Measurements from ENCODE around the gene GRK6.

The GRK6 gene

DNA sequence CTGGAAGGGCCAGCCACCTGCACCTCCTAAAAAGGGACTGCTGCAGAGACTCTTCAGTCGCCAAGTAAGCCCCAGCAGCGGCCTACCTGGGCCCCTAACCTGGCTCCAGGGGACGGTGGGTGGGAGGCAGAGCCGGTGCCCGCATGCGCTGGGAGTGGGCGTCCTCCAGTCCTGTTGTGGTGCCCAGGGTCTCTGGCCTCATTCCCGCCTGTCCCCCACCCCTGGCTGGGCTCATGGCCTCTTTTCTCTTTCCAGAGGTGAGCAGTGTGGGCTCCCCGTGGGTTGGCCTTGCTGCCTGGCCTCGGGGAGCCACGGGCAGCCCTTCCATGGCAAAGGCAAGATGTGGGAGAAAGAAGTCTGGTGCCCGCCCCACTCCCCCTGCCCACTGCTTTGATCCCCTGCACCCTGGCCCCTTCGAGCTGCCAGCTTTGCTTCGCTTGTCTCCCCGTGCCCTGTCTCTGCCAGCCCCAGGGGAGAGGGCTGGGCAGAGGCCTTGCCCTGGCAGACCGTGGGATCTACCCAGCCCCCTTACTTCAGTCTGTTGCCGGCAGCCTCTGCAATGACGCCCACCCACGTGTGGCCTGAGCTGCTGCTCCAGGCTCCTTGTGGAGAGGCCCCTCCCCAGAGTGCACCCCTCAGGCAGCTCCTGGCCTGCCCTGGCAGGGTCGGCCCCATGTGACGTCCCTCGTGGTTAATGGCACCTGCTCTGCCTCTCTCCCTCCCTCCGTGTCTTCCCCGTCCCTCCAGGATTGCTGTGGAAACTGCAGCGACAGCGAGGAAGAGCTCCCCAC is 14.7 kb downstream of the GRK6 start:
- DNase-seq, result no peak

DNA sequence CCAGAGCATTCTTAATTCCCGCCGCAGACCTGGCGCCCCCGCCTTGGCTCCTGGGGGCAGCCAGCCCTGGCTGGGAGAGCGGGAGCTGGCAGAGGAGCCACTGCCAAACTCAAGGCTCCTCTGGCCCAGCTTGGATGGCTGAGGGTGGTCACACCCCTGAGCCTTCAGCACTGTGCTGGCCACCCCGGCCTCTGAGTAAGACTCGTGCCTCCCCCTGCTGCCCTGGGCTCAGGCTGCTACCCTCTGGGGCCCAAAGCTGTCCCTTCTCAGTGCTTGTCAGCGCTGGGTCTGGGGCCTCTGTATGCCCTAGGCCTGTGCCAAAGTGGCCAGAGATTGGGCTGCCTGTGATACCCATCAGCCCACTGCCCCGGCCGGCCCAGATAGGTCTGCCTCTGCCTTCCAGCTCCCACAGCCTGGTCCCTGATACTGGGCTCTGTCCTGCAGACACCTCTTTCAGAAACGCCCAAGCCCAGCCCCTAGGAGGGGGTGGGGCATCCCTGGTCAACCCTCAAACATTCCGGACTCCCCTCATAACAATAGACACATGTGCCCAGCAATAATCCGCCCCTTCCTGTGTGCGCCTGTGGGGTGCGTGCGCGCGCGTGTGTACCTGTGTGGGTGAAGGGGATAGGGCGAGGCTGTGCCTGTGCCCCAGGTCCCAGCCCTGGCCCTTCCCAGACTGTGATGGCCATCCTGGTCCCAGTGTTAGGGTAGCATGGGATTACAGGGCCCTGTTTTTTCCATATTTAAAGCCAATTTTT is 15.8 kb downstream of the GRK6 start:
- DNase-seq, result no peak

DNA sequence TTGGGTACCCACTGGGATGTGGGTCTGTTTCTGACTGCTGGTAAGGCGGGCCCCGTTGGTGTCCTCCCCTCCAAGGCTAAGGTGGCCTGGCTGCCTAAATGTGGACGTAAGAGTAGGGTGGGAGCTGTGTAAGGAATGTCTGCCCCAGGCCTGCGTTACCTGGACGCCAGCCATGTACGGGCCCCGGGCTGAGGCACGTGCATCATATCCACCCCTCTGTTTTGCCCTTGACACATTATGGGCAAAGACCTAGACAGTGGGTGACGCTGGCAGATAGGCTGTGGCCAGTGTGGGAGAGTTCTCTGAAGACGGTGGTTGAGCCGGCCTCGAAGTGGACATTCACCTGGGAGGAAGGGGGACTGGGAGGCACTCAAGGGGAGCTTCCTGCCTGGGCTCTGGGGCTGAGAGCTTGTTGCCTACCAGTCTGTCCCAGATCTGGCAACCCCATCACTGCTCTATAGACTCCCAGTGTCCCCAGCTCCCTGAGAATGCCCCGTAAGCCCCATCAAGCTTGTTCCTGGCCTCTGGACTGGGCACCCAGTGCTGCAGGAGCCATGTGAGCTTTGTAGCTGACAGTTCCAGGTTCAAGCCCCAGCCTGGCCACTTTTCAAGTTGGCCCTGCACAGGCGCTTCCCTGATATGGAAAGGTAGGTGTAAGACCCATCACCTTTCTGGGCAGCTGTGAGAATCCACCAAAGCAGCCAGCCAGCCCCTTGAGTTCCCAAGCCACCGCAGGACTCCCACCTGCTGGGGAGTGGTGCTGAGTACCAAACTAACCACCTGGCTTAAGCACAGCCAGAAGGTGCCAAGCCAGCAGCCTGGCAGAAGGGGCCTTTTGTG is 16.9 kb downstream of the GRK6 start:
- DNase-seq, result no peak

DNA sequence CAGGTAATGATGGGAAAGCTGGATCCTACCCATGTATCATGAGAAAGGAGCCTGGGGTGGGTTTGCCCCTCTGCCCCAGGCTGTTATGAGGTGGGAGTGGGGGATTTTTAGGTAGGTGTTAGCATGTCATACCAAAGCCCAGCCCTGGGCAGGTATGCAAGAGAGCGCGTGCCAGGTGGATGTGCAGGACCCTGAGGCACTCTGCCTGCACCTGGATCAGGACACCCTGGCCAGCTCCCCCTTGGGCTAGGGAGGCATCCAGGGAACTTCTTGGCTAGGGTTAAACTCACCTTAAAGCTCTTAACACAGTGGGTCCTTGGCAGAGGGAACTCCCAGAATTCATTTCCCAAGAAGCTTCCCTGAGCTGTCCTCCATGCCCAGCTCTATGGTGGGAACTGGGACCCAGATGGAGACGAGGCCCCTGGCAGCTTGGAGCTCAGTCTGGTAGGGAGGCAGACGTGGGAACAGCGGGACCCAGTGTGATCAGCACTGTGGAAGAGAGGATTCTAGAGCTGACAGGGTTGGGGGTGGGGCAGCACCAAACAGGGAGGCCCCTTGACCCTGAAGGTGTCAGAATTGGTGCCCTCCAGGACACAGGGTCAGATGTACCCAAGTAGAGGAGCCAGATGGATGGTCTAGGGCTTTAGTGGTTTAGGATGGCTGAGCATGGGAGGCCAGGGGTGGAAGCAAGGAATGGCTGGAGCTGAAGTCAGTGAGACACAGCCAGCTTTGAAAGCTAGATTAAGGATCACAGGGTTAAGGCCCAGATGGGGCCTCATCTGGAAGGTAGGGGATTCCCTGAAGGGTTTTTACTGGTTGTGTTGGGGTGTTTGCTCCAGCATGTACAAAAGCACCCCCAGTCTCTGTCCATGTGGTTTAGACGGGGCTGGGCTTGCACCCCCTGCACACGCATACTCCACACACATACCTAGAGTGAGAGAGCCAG is 17.9 kb downstream of the GRK6 start:
- no peak for DNase-seq

DNA sequence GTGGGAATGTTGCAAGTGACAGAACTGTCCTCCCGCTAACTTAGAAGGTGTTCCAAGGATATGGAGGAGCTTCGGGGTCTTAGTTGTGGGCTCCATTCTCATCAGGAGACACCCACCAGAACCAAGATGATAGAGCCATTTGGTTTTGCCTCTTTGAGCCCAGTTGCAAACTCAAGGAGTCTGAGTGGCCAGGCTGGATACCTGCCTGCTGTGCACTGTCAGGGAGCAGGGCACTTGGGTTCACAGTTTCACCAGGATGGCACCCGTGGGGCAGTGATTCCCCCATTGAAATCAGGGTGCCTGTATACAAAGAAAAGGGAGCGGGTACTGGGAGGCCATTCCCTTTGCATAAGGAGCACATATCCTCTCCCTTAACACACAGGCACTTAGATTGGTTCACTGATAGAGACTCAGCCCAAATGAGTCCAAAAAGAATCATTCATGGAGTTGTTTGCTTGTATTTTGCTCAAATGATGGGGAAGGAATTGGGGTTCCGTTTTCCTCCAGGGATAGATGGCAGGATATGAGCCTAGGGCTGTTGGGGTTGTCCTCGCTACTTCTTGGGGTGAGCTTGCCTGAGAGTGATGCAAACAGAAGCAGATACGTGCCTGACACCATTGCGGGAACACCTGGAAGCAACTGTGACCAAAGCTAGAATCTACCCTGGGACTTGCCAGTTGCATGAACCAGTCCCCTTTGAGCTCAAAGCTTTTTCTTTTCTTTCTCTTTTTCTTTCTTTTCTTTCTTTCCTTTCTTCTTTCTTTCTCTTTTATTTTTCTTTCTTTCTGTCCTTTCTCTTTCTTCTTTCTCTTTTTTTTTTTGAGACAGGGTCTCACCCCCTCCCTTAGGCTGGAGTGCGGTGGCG is 18.8 kb downstream of the GRK6 start:
- DNase-seq, result no peak

DNA sequence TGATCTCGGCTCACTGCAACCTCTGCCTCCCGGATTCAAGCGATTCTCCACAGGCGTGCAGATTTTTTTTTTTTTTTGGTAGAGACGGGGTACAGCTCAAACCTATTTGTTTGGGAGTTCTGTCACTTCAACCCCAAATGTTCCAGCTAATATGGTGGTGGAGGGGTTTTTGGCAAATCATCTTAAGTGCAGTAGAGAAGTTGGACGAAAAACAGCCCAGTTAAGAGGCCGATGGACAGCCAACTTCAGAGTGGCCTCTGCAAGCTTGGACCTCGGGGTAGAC is 19.4 kb downstream of the GRK6 start:
- DNase-seq, result no peak

DNA sequence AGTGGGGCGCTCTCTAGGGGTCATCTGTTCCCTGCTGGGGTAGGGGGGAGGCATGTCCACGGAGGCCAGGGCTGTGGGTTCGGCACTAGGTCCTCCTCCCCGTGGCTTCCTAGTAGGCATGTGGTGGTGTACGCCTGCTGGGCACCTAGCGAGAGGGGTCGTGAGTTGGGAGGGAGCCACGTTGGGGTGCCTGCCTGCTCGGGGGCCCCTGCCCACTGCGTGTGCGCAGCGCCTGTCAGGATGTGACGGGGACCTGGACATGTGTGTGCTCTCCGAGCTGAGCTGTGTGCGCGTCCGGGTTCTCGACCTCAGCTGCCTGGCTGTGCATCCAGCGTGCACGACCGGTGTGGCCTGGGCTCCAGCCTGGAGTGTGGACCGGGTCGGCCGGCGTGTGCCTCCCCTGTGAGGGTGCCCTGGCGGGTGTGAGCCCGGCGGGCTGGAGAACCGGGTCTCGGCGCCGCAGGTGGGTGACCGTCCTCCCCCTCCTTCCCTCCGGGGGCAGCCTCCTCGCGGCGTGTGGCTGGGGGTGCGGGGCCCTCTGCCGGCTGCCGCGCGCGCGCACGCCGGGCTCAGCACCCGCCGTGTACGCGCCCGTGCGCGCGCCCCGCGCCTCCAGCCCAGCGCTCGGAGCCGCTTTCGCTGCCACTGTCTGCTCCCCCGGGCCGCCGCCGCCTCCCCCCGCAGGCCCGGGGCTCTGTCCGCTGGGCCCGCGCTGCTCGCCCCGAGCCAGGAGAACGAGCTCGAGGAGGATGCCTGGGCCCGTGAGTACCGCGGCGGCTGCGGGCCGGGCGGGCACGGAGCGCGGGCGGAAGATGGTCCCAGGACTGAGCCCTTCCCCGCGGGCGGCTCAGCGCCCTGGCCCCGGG is 20.0 kb downstream of the GRK6 start, which contains the start of gene PRR7:
TSS of gene PRR7 (plus strand) at position 615 of the 866 bp plus-strand sequence. CDS start 8,254 bp downstream, outside the sequence.
- DNase-seq, result peak; percentile 67

DNA sequence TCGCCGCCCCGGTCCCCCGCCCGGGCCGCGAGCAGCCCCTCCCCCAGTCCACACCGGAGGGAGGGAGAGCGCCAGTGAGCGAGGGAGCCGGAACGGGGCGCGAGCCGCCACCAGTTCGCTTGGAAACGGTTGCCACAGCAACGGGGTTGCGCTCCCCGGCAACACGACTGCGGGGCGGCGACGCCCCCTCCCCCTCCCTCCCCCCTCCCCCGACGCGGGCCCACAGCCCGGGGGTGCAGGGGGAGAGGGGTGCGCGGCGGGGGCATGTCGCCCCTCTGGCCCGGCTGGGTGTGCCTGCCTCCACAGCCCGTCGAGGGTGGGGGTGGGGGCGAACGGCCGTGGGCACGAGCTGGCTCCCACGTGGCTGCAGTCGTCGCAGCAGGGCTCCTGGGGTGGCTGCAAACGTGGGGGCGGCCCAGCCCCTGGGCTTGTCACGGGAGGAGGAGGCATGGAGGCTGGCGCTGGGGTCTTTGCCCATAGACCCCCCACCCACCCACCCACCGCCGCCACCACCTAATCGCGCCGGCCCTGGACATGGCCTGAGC is 20.7 kb downstream of the GRK6 start:
- peak; percentile 56 for DNase-seq

DNA sequence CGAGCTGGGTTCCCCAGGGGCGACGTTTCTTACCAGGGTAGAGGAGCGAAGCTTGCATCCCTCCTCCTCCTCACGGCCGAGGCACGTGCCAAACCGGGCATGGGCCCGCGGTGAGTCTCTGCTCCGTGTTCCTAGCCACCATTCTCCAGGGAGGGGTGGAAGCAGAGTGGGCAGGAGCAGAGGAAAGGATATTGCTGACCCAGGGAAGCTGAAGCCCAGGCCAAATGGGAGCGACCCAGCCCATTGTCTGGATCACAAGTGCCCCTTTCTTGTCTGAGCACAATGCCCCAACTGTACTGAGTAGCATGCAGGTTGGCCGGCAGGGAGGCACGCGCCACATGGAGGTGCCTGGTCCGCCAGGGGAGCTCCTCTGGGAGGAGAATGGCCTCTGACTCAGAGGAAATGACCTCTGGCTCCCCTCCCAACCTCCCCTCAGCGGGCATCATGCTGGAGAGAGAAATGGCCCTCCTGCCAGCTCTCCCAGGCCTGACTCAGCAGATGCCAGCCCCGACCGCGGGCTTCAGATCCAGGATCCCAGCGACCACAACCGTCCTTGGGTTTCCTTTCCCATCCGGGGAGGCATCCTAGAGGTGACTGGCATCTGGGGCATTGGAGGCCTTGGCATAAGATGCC is 21.3 kb downstream of the GRK6 start:
- DNase-seq, result no peak

DNA sequence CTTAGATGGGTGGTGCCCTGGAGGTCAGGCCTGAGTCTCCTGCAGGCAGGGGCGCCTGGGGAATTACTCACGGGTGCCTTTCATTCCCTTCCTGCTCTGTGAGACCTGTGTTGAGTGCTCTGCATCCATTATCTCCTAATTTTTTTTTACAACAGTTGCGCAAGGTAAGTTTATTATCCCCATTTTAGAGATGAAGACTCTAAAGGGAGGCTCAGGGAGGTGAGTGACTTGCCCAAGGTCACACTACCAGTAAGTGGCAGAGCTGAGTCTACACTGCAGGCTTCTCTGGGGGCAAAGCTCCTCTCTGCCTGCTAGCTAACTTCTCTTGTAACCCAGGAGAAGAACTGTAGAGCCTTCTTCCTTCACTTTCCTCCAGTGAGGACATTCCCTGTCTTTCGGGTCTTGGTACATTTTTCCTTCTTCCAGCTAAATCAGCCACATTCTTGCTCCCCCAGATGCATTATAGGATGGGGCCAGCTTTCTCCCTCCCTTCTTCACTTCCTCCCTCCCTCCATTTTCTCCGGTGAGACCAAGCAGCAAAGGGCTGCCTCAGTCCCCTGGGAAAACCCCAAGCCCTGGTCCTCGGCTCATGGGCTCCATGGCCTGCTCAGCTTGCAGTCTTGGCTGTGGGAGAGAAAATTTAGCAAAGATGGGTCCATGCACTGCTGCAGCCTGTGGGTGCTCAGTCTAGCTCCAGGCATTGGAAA is 21.9 kb downstream of the GRK6 start:
- DNase-seq, result no peak

DNA sequence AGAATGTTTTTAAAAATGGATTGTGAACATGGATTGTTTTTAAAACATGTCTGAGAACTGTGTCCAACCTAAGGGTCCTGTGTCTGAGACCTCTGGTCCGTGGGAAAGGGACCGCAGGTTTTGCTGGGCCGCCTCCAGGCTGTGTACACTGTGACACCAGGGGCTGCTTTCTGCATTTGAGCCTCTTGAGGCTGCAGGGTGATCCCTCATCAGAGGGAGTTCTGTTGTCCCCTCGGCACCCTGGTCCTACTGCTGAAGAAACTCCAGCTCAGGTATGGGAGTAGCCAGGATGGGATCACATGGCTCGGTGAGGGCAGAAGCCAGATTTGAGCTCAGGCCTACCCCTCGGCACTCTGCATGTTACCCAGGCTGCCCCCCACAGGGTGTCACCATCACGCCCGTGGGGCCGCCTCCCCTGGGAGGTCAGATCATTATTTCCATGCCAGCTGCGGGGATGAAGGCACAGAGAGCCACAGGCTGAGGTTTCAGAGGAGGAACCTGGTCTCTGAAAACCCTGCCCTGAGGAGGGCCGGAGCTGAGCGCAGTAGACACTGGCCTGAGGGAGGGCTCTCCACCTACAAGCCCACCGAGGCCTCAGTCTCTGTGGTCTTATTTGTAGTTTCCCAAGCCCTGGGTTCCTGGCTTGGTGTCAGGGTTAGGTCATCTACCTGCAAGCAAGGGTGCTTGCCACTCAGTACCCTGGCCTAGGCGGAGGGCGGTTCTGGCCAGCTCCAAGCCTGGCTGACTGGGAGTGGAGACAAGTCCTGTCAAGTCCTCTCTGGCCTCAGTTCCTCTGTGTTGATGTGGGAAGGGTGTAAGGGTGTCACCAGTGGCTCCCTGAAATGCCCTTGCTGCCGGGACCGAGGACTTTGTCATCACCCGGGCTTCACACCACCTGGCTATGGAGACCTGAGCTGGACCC is 22.9 kb downstream of the GRK6 start:
- no peak for DNase-seq

DNA sequence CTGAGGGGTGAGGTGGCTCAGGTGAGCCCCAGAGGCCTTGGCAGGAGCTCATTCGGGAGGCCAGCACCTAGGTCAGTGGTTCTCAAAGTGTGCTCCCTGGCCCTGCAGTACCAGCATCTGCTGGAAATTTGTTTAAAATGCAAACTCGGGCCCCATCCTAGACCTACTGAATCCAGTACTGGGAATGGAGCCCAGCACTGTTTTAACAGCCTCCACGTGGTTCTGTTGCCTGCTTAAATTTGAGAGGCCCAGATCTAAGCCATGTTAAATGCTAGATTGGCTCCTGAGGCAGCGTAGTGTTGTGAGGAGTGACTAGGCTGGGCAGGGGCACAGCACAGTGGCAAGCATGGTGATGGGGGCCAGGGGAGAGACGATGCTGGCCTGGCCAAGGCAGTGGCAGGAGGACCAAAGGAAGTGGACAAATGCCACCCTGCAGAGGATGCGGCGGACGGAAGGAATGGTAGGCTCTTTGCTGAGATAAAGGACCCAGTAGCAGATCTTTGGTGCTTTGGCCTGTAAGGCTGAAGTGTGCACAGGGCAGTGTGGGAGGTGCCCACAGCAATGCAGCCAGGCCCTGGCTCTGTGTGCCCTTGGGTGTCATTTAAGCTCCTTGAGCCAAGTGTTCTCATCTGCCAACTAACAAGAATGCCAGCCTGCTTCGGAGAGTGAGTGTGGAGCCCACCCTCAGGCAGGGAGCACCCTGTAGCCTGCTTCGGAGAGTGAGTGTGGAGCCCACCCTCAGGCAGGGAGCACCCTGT is 24.4 kb downstream of the GRK6 start:
- DNase-seq, result no peak

DNA sequence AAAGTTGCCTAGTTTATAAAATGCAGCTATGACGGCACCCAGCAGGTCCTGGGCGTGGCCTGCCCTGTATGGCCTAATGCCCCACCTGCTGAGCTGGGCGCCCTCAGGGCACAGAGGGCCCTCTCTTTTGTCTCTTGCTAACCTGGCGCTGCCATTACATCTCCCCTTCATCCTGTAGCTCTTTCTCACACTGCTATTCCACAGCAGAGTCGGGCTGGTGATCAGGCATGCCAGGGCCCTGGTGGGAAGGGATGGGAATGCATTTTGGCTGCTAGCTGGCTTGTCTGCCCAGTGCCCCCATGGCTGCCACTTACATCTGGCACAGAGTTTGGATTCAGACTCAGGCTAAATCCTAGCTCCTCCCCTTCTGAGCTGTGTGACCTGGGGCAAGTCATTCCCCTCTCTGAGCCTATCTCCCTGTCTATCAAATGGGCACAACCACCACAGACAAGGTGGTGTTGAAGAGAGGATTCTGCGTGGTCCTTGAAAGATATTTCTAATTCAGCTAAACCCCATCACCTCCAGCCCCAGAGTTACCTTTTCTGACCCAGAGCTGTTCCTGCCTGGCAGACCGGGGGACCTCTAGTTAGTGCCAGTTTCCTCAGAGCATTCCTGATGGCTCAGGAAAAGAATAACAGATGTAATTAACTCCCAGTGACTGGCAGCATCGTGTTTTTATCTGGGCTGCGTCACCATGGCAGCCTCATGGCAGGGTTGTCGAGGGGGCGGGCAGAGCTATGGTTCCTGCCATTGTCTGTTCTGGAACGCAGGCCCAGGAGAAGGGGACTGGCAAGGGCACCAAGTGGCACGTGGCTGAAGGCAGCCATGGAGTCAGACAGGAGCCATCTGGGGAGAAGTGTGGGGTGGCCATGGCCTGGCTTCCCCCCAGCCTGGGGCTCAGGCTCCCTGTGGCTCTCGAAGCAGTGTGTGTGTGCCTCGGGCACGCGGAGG is 26.5 kb downstream of the GRK6 start:
- DNase-seq, result no peak

DNA sequence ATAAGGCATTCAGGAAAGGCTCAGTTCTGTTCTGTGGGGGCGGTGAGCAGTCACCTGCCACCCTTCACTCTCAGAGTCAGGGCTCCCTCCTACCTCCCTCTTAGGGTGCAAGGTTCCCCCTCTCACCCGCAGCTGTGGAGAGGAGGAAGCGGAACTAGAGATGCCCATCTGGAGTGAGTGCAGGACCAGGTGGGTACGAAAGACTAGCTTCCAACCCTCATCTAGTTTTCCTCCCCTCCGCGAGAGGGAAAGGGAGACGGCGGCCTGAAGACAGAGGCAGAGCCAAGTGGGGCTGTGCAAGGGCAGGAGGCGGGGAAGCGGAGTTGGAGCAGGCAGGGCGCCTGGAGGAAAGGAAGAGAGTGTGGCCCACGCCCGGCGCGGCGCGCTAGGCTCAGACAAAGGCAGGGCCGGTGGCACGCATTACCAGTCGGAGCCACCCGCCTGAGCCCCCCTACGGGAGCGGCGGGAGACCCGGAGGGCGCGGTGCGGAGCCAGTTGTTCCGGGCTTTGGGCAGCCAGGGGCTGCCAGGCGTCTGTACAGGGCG is 27.4 kb downstream of the GRK6 start:
- DNase-seq, result no peak

DNA sequence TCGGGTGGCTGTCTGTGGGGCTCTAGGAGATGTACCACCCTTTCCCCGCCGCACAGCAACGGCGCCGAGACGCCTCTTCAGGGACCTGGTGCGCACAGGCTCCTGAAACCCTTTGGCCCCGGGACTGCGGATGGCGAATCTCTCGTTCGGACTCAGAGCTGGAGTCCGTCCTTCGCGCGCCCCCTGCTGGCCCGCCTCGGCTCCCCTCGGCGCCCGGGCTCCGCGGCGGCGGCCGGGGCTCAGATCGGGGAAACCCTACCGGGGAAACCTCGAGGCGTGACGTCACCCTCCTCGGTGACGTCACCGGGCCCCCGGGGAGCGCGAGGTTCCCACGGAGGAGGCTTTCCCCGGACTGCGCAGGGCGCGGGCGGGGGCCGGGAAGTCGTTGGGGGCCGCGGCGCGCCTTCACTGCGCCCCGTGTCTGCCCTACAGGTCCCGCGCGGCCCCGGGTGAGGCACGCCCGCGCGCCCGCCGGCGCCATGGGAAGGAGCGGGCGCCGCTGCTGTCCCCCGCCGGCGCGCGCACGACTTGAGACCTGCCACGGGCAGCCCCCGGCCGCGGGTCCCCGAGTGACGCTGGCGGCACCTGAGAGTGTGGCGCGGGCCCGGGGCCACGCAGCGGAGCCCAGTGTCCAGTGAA is 28.0 kb downstream of the GRK6 start:
- peak; percentile 89 for DNase-seq
